ENCODE results near the gene DUS1L.

DUS1L gene

DNA sequence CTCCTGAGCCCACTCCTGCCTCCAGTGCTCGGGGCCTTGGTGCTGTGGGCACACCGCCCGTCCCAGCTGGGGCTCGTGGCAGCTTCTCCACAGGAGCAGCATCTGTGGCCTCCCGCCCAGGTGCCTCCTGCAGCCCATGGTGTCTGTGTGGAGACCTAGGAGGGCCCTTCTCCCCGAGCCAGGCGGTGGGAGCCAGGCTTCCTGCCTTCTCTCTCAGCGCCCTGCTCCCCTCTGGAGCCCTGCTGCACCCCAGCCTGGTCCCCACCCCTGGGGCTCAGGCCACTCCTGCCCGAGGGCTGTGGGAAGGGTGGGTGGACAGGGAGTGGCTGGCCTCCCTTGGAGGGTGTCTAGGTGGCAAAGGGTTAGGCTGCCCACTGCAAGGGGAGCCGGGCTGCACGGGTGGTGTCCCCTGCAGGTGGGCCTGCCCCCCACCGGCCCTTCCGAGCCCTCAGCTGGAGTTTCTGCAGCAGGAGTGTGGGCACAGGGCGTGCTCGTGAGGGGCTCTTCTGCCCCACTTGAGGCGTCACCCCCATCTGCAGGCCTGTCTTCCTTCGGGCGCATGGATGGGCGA lies 53.9 kb downstream of the DUS1L start:
- no peak for DNase-seq
- no peaks in the 10 kb centered on the region for H3K9me3 ChIP-seq (ENCODE audit: control insufficient read depth, low read length)
- no peak overlapping the region for H3K4me3 ChIP-seq (ENCODE audit: insufficient read depth, low read depth, low read length, poor library complexity, severe bottlenecking)
- H3K27me3 ChIP-seq (replicated peaks; ENCODE audit: control insufficient read depth, insufficient read depth, low read length, poor library complexity, severe bottlenecking): no peaks in the 10 kb centered on the region
- H3K4me1 ChIP-seq (ENCODE audit: control insufficient read depth, insufficient read depth, low read length, poor library complexity, severe bottlenecking): no peaks in the 10 kb centered on the region
- no peaks in the 10 kb centered on the region for H3K36me3 ChIP-seq (ENCODE audit: control insufficient read depth, insufficient read depth, low read length)
- H3K27ac ChIP-seq (ENCODE audit: insufficient read depth, low read length, poor library complexity, severe bottlenecking): no peak overlapping the region

DNA sequence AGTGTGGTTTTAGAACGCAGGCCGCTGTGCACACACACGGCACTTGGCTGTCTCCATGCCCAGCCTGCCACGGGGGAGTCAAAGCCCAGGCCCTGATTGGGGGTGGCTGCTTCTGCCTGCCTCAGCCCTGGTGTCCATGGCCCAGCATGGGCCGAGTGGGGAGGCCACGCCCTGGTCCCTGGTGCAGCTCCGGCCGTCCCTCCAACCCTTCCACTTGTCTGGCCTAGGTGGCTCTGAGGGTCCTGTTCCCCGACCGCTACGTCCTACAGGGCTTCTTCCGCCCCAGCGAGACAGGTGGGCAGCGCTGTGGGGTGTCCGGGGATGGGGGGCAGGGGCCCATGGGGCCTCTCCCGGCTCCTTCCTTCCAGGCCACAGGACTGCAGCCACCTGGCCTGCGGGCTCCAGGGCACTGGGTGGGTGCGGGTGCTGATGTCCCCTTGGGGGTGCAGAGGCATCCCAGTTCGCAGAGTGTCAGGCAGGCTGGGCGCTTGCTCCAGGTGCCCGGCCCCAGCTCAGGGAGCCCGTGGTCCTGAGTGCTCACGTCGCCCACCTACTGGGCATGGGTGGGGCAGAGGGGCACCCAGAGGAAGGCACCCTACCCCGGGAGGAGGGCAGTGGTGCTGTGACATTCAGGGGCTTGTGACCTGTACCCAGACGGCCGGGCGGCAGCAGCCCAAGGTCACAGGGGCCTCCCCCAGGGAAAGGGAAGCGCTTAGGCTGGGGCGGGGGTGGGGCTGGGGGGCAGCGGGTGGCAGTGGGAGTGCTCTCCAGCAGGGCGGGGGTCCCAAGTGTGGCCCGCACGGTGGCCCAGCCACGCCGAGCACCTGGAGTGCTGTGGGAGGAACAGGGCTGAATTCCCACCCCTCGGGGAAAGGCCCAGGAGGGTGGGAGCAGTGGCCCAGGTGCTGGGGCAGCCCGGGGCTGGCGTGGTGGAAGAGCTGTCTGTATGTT lies 54.8 kb downstream of the DUS1L start:
- DNase-seq: no peak
- Histone ChIP-seq H3K4me1 (ENCODE audit: control insufficient read depth, insufficient read depth, low read length, poor library complexity, severe bottlenecking) (no peaks in the 10 kb centered on the region), H3K27me3 (replicated peaks; ENCODE audit: control insufficient read depth, insufficient read depth, low read length, poor library complexity, severe bottlenecking) (no peaks in the 10 kb centered on the region), H3K4me3 (ENCODE audit: insufficient read depth, low read depth, low read length, poor library complexity, severe bottlenecking) (no peak overlapping the region), H3K36me3 (ENCODE audit: control insufficient read depth, insufficient read depth, low read length) (no peaks in the 10 kb centered on the region), H3K9me3 (ENCODE audit: control insufficient read depth, low read length) (no peaks in the 10 kb centered on the region), H3K27ac (ENCODE audit: insufficient read depth, low read length, poor library complexity, severe bottlenecking) (no peak overlapping the region)

DNA sequence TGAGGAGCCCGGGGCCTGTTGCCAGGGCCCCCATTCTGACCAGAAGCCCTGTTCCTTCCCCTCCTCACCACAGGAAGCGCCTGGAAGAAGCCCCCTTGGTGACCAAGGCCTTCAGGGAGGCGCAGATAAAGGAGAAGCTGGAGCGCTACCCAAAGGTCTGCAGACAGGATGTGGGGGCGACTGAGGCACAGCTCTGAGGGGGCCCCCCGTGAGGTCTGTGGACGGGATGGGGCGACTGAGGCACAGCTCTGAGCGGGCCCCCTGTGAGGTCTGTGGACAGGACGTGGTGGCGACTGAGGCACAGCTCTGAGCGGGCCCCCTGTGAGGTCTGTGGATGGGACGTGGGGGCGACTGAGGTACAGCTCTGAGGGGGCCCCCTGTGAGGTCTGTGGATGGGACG lies 56.2 kb downstream of the DUS1L start:
- Histone ChIP-seq H3K4me3 (ENCODE audit: insufficient read depth, low read depth, low read length, poor library complexity, severe bottlenecking) (no peak overlapping the region), H3K9me3 (ENCODE audit: control insufficient read depth, low read length) (no peaks in the 10 kb centered on the region), H3K4me1 (ENCODE audit: control insufficient read depth, insufficient read depth, low read length, poor library complexity, severe bottlenecking) (no peaks in the 10 kb centered on the region), H3K27me3 (replicated peaks; ENCODE audit: control insufficient read depth, insufficient read depth, low read length, poor library complexity, severe bottlenecking) (no peaks in the 10 kb centered on the region), H3K27ac (ENCODE audit: insufficient read depth, low read length, poor library complexity, severe bottlenecking) (no peak overlapping the region), H3K36me3 (ENCODE audit: control insufficient read depth, insufficient read depth, low read length) (no peaks in the 10 kb centered on the region)
- DNase-seq: no peak

DNA sequence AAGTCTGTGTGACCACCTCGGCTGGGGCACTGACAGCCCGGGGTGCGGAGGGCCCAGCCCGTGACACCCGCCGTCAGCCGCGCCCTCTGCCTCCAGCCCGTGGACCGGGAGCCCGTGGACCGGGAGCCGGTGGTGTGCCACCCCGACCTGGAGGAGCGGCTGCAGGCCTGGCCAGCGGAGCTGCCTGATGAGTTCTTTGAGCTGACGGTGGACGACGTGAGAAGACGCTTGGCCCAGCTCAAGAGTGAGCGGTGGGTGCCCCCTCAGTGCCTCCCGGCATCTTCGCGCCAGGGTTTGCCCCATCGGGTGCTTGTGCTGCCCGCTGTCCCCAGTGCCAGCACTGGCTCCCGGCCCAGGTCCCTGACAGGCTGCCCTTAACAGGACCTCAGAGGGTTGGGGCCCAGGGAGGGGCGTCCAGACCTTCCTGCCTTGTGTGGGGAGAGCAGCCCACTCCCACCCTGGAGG lies 56.6 kb downstream of the DUS1L start:
- no peak for DNase-seq
- Histone ChIP-seq H3K36me3 (ENCODE audit: control insufficient read depth, insufficient read depth, low read length) (no peaks in the 10 kb centered on the region), H3K9me3 (ENCODE audit: control insufficient read depth, low read length) (no peaks in the 10 kb centered on the region), H3K4me3 (ENCODE audit: insufficient read depth, low read depth, low read length, poor library complexity, severe bottlenecking) (no peak overlapping the region), H3K27me3 (replicated peaks; ENCODE audit: control insufficient read depth, insufficient read depth, low read length, poor library complexity, severe bottlenecking) (no peaks in the 10 kb centered on the region), H3K27ac (ENCODE audit: insufficient read depth, low read length, poor library complexity, severe bottlenecking) (no peak overlapping the region), H3K4me1 (ENCODE audit: control insufficient read depth, insufficient read depth, low read length, poor library complexity, severe bottlenecking) (no peaks in the 10 kb centered on the region)

DNA sequence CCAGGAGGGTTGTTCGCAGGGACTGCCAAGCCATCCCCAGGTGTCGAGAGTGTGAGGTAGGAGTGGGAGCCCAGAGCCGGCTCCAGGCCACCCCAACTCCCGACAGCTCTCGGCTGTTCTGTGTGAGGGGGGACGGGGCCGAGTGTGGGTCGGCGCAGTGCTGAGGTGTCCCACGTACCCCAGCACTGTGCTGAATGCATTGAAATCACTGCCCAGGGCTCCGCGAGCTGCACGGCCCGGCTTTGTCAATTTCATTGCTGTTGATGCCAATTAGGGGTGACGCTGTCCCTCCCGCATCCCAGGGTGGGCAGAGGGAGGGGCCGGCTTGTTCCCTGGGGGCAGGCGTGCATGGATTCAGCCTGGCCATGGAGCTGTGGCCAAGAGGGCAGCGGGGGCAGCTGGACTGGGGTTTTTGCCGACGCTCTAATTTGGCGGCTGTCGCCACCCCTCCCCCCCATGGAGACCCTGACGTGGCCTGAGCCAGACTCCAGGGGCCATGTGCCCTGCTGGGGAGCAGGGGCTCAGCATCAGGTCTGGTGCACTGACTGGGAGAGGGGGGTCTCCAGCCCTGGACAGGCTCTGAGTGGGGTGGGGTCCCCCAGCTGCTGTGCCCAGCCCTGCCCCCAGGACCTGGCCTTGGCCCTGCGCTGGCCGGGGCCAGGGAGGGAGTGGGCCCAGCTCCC lies 57.2 kb downstream of the DUS1L start:
- Histone ChIP-seq H3K4me3 (ENCODE audit: insufficient read depth, low read depth, low read length, poor library complexity, severe bottlenecking) (no peak overlapping the region), H3K9me3 (ENCODE audit: control insufficient read depth, low read length) (no peaks in the 10 kb centered on the region)

More for the DNA sequence above, 57.2 kb downstream of the DUS1L start:
- no peaks in the 10 kb centered on the region for H3K27me3 ChIP-seq (replicated peaks; ENCODE audit: control insufficient read depth, insufficient read depth, low read length, poor library complexity, severe bottlenecking)
- H3K4me1 ChIP-seq (ENCODE audit: control insufficient read depth, insufficient read depth, low read length, poor library complexity, severe bottlenecking): no peaks in the 10 kb centered on the region
- DNase-seq: no peak
- H3K36me3 ChIP-seq (ENCODE audit: control insufficient read depth, insufficient read depth, low read length): no peaks in the 10 kb centered on the region
- H3K27ac ChIP-seq (ENCODE audit: insufficient read depth, low read length, poor library complexity, severe bottlenecking): no peak overlapping the region

All from effector memory CD4-positive, alpha-beta T cell (primary cell).